NCI-H748 (cell line): ENCODE results near the gene HOXA6.

Experiments used
- DNase-seq: peaks from one replicate; lab custom pipeline; 2025; ENCODE audit not compliant: unreplicated experiment; lab: John Stamatoyannopoulos, UW

HOXA6 gene

GRCh38 chr7:27124902-27125689 is 22.5 kb downstream of the HOXA6 start:
- DNase-seq, result no peak

GRCh38 chr7:27124096-27124901 is 23.3 kb downstream of the HOXA6 start:
- DNase-seq, result no peak

DNA sequence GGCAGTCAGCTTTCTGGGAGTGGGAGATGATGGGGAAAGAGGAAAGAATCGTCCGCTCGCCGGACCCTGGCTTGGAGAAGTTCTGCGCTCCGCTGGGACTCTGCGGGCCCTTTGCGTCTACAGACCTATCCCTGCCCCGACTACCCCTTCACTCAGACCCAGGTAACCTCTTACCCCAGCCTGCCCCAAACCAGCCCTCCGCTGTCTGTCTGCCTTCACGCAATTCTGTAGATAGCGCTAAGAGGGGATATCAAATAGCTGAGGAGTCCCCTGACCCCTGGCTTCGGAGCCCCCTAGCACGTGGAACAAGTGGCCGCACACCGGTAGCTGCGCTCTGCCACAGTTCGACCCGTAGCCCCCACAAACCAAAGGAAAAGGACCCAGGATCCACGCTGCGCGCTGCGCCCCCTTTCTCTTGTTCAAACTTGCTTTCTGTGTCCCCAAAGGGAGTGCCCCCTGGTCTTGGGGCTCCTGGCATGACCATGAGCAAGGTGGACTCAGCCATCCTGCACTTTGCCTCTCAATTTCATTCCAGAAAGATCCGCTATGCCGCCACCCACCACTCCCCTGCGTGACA is 24.0 kb downstream of the HOXA6 start:
- DNase-seq, result no peak

DNA sequence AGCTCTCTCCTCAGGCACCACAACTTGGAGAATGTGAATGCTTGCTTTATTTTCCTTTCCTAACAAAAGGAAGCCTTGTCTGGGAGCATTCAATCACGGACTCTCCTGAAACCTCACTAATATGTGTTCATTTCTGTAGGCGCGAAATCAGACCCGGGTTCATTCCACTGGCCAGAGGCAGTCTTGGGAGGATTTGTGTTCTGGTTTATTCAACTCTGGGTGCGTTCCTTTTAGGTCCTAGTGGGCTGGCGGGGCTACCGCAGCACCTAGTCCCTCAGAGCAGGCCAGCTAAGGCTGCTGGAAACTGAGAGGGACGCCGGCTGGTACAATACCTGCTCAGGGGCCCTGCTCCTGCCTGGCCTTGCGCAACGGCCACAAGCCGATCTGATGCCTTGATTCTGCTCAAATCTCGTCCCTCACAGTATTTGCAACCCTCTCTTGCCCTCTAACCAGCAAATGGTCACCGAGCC is 24.5 kb downstream of the HOXA6 start:
- no peak for DNase-seq

DNA sequence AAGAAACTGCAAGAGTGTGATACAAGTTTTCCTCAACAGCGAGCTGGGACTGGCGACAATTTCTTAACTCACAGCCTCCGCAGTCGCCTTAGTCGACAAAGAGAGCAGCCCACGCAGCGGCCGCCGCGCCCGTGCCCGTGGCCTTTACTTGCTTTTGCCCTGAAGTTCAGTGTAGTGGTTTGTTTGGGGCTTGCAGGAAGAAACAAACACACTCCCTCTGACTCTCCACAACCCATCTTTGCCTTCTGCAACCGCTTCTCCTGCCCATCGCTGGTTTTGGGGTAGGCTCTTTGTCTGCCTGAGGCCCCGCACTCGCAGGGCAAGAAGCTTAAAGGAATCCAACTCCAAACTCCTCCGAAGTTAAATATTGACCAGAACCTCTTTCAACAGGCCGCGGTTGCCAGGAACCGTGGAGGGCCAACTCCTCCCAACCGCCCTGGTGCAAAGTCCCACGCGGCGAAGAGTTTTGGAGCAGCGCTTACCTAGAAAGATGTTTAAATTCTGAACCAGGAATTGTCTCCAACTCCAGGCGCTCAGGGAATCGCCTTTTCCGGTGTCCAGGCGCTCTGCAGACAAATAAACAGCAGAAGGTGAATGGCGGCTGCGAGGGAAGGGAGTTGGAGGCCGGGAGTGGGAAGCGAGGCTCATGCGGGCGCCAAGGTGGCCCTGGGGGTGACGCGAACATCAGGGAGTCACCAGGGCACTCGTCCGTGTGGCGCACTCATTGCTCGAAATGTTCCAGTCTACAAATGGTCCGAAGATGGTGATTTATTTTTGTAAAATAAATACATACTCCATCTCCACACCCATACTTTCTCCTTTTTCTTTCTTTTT is 25.3 kb downstream of the HOXA6 start:
- DNase-seq, result no peak

GRCh38 chr7:27121684-27122076 is 25.9 kb downstream of the HOXA6 start:
- DNase-seq, result no peak

DNA sequence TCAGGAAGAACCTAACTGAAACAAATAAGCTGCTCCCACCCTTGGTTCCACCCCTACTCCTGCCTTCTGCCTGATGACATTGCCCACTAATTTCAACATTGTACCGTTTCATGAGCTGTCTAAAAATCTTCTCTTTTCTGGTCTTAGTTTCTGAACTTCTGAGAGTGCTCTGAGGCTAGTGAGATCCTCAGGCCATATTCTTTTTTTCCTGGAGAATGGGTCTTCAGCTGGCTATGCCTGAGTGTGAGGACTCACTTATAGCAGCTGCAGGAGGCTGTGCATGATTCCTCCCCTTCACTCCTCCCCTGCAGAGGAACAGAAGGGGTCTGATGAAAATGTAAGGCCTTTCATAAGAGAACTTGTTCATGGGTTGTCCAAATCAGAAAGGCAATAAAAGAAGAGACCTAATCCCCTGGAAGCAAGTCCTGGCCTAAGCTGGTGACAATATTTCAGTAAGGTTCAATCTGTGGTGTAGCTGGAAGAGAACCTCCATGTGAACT is 28.1 kb downstream of the HOXA6 start:
- no peak for DNase-seq

DNA sequence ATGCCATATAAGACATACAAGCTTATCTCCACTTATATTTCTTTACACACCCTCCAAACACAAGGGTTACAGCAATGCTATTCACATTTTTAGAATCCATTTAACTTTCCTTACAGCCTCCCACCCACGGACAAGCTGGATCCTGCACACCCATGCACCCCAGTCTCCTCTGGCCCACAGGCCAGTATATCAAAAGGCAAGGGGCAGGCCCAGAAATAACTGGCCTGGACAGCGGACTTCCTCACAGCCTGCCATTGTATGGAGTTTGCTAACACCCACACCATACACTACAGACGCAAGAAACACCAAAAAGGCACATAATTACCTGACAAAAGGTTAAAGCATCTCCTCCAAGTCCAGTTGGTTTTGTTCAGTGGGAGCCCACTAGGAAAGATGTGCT is 29.0 kb downstream of the HOXA6 start:
- no peak for DNase-seq

- no peak for DNase-seq
Observed at GRCh38 chr7:27117887-27118491, 29.6 kb downstream of the HOXA6 start.

DNA sequence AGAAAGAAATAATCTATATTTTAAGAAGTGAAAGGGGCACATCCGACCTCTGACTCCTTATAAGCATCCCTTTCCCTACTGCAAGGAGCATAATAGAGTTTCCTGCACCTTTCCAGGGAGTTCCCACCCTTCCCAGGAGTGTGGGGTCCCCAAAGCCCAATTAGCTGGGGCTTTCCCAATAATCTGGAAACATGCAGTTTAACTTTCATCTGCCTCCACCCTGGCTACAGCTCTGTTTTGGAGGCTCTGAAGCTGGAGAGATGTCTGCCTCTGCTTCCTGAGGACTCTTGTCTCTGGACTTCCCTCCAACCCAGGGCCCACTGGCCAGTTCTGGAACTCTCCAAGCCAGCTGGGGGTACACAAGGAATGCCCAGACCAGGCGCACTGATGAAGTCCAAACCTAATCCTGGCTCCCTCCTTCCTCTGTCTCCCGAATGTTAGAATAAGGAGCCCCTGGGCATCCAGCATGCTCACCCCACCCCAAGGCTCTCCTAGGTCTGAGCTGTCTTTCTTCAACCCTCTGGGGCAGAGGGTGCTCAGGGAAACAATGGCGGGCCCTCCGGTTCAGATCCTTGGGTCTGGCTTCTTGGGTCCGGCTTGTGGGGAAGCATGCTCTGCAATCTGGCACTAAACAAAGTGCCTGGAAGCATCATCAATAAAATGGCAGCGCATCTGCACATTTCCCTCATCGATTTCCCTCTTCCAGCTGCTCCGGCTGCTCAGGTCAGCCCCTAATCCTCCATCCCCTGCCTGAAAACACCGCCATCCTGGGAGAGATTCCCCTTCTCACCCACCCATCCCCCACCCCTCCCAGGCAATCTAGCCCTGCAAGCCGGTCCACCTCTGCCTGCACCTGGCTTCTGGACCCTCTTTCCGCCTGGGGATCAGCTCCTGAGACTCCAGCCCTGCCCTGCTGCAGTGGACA is 30.4 kb downstream of the HOXA6 start:
- no peak for DNase-seq

- DNase-seq, result no peak
Observed at GRCh38 chr7:27116031-27116961, 31.3 kb downstream of the HOXA6 start.

DNA sequence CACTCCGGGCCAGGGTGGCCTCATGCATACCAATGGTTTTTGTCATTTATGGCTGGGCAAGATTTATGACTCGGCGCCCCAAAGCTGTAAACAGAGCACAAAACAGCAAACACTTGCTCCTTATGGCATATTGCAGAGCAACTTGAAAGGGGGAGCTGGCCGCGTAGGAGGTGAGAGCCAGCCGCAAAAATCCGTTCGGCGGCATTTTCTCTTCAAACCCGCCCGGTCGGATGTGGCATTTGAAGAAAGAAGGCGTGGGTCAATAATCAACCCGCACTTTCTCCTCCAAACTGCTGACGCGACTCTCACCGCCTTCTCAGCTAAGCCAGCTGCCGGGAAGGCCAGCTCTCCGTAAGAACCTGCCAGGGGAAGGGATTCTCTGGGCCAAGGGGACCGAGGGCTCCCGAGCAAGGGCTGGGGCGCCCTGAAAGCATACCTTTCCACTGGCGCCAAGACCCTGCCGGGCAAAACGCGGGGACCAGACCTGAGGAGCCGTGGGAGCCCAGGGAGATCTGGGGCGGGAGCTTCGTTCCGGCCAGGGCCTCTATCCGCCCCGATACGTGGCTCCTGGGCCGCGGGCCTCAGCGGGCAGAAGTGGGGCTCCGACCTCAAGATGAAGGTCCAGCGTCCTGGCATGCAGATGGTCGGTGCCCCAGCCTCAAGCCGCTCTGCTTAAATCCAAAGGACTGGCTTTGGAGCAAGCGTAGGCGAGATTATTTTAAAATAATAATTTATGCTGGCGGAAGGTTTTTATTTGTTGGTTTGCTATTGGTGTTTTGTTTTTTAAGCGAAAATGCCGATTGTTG is 32.1 kb downstream of the HOXA6 start:
- no peak for DNase-seq

DNA sequence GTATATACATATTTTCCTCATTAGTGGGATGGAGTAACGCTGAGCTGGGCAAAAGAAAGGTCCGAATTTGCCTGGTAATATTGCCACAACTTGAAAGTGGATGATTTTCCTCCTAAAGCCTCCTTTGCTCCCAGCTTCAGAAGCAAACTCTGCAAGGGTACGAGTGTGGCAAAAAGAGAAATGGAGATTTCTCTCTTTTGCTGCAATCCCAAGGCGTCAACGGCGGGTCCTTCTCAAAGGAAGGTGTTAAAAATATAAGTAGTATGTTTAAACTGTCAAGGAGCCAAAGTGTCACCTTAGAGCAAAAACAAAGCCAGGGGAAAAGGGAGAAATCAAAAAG is 32.7 kb downstream of the HOXA6 start:
- no peak for DNase-seq

DNA sequence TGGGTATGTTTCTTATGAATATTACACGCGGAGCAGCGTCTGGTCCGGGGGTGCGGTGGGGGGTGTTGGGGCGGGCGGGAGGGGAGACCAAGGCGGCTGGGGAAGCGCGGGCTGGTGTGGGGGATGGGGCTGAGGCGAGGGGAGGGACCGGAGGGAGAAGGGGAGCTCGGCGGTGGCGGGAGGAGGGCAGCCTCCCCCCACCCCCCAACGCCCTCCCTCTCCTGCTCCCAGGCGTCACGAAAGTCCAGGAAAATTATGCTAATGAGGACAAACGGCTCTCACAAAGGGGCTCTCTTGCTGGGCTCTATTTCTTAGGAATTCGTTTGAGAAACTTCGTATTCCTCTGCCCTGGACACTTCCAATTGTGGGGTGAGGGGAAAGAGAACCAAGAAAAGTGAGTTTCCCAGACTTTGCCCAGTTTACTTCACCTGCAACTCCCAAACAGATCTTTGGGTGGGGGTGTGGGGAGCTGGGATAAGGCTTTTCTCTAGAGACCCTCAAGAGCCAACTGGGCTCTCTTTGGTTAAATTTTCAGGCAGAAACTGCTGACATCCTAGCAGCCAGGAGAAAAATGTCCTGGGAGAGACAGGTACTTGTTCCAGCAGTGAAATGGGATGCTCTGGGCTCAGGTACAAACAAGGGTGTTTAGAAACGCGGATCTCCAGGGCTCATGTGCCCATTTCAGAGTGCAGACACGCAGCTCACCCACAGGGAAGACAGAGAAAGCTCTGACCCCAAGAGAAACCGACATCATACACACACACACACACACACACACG is 33.4 kb downstream of the HOXA6 start:
- peak; percentile 76 for DNase-seq

- DNase-seq, result peak; percentile 76
Observed at GRCh38 chr7:27112955-27113949, 34.3 kb downstream of the HOXA6 start.

- no peak for DNase-seq
Observed at GRCh38 chr7:27112361-27112760, 35.2 kb downstream of the HOXA6 start.
